H1 (cell line): ENCODE measurements around the gene NEDD9. TPM values are rescaled to one million over a fixed set of nuclear protein-coding genes. Genes with fewer than 3 reads are reported as not detected.

Experiments used
- BCL11A ChIP-seq, 2 experiments: IDR thresholded peaks; one replicate each; pipeline ENCODE4 v1.6.1; 2011; ENCODE audit warnings: low read depth in 2 of 2, low read length in 2 of 2, mild to moderate bottlenecking in 2 of 2
- JUN ChIP-seq: IDR thresholded peaks from 2 replicates; pipeline ENCODE4 v1.6.1; 2011; ENCODE audit warnings: low read depth, mild to moderate bottlenecking, improper control_type of control experiment, low read length
- PHF8 ChIP-seq: fragments of 200-600 bp; sonication (generic); conservative IDR thresholded peaks from 2 replicates; pipeline ENCODE4 v1.7.1; 2012; ENCODE audit warnings: low read depth, mild to moderate bottlenecking, inconsistent platforms, low read length, moderate library complexity
- POU5F1 ChIP-seq: IDR thresholded peaks from 2 replicates; pipeline ENCODE4 v1.6.1; 2011; ENCODE audit warnings: low read depth, mild to moderate bottlenecking, low read length, moderate library complexity
- RFX5 ChIP-seq: IDR thresholded peaks from 2 replicates; pipeline ENCODE4 v1.6.1; 2011; ENCODE audit warnings: low read depth, low read length, improper control_type of control experiment, borderline replicate concordance
- RNF2 ChIP-seq: fragments of 200-900, 300-1000 bp; sonication (generic); IDR thresholded peaks from 2 replicates; pipeline ENCODE4 v1.7.1; 2016; ENCODE audit warnings: borderline replicate concordance, low read depth, mild to moderate bottlenecking, antibody characterized with exemption, low read length; ENCODE audit not compliant: poor library complexity, severe bottlenecking; ENCODE audit errors: missing control alignments
- SP4 ChIP-seq: IDR thresholded peaks from 2 replicates; pipeline ENCODE4 v1.6.1; 2012; ENCODE audit warnings: low read length, inconsistent platforms
- SUZ12 ChIP-seq: fragments of 200-600 bp; sonication (generic); IDR thresholded peaks from 2 replicates; pipeline ENCODE4 v1.6.1; 2012; ENCODE audit warnings: mild to moderate bottlenecking, inconsistent platforms, low read length, moderate library complexity, mixed read lengths
- TAF7 ChIP-seq: optimal IDR thresholded peaks from 2 replicates; pipeline ENCODE3; 2011; ENCODE audit warnings: low read depth, mild to moderate bottlenecking, inconsistent platforms, low read length, moderate library complexity, borderline replicate concordance
- TEAD4 ChIP-seq: IDR thresholded peaks from 2 replicates; pipeline ENCODE4 v1.6.1; 2012; ENCODE audit warnings: low read depth, low read length, inconsistent platforms, mixed read lengths
- ZNF274 ChIP-seq: IDR thresholded peaks from 2 replicates; pipeline ENCODE4 v1.7.0; 2012; ENCODE audit warnings: low read length, borderline replicate concordance; ENCODE audit errors: extremely low read depth
- polyA plus RNA-seq, 7 experiments: library from polyadenylated mRNA; depleted of rRNA in 3 of 7; stranded (reverse) in 5 of 7; unstranded in 2 of 7; fragments of >200 nt in 5 of 7; fragments of 200-250 nt in 2 of 7; gene quantifications; 1 replicate in 5 of 7; 2 replicates in 1 of 7; 4 replicates in 1 of 7; pipeline versions ENCODE4 v1.2.1 to v1.2.3, GENCODE V29; 2011 to 2013; ENCODE audit warnings: missing spikeins in 2 of 7, mixed read lengths in 2 of 7
- total RNA-seq: library from RNA; stranded (reverse); fragmentation: NEBNext Ultra II Directional; extraction: Animal tissue kit (Norgen Biotek cat#: 25700); gene quantifications from 2 replicates; pipeline ENCODE4 v1.2.1, GENCODE V29; 2021
- TF ChIP-seq, protein P1 (sequence below): fragments of 300-600 bp; sonication (generic); IDR thresholded peaks from 2 replicates; pipeline ENCODE4 v1.7.1; 2012; ENCODE audit warnings: low read length, moderate library complexity, mild to moderate bottlenecking, inconsistent platforms; ENCODE audit not compliant: insufficient replicate concordance

NEDD9 gene
- total and polyA plus RNA-seq, 2 of the 8 experiments (the other 6 are each of a cell fraction or from before 2014, with no cell fraction given), result 3.6 to 12.0 TPM

DNA sequence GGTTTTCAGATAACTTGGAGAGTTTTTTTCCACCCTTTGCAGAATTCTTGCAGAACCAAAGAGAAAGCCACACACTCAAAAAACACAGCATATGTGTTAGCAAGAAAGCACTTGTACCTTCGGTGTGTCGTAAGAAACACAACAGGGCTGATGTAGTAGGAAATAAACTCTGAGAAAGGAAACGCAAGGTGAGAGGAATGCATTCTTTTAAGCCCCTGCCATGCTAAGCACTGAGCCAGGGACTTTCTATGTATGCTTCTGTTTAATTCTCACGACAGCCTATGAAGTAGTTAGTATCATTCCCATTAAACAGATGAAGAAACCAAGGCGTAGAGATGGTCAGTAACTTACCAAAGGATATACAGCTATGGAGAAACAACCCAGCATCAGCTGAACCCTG is 23.1 kb downstream of the NEDD9 start (continued):
- TF ChIP-seq, protein P1, sequence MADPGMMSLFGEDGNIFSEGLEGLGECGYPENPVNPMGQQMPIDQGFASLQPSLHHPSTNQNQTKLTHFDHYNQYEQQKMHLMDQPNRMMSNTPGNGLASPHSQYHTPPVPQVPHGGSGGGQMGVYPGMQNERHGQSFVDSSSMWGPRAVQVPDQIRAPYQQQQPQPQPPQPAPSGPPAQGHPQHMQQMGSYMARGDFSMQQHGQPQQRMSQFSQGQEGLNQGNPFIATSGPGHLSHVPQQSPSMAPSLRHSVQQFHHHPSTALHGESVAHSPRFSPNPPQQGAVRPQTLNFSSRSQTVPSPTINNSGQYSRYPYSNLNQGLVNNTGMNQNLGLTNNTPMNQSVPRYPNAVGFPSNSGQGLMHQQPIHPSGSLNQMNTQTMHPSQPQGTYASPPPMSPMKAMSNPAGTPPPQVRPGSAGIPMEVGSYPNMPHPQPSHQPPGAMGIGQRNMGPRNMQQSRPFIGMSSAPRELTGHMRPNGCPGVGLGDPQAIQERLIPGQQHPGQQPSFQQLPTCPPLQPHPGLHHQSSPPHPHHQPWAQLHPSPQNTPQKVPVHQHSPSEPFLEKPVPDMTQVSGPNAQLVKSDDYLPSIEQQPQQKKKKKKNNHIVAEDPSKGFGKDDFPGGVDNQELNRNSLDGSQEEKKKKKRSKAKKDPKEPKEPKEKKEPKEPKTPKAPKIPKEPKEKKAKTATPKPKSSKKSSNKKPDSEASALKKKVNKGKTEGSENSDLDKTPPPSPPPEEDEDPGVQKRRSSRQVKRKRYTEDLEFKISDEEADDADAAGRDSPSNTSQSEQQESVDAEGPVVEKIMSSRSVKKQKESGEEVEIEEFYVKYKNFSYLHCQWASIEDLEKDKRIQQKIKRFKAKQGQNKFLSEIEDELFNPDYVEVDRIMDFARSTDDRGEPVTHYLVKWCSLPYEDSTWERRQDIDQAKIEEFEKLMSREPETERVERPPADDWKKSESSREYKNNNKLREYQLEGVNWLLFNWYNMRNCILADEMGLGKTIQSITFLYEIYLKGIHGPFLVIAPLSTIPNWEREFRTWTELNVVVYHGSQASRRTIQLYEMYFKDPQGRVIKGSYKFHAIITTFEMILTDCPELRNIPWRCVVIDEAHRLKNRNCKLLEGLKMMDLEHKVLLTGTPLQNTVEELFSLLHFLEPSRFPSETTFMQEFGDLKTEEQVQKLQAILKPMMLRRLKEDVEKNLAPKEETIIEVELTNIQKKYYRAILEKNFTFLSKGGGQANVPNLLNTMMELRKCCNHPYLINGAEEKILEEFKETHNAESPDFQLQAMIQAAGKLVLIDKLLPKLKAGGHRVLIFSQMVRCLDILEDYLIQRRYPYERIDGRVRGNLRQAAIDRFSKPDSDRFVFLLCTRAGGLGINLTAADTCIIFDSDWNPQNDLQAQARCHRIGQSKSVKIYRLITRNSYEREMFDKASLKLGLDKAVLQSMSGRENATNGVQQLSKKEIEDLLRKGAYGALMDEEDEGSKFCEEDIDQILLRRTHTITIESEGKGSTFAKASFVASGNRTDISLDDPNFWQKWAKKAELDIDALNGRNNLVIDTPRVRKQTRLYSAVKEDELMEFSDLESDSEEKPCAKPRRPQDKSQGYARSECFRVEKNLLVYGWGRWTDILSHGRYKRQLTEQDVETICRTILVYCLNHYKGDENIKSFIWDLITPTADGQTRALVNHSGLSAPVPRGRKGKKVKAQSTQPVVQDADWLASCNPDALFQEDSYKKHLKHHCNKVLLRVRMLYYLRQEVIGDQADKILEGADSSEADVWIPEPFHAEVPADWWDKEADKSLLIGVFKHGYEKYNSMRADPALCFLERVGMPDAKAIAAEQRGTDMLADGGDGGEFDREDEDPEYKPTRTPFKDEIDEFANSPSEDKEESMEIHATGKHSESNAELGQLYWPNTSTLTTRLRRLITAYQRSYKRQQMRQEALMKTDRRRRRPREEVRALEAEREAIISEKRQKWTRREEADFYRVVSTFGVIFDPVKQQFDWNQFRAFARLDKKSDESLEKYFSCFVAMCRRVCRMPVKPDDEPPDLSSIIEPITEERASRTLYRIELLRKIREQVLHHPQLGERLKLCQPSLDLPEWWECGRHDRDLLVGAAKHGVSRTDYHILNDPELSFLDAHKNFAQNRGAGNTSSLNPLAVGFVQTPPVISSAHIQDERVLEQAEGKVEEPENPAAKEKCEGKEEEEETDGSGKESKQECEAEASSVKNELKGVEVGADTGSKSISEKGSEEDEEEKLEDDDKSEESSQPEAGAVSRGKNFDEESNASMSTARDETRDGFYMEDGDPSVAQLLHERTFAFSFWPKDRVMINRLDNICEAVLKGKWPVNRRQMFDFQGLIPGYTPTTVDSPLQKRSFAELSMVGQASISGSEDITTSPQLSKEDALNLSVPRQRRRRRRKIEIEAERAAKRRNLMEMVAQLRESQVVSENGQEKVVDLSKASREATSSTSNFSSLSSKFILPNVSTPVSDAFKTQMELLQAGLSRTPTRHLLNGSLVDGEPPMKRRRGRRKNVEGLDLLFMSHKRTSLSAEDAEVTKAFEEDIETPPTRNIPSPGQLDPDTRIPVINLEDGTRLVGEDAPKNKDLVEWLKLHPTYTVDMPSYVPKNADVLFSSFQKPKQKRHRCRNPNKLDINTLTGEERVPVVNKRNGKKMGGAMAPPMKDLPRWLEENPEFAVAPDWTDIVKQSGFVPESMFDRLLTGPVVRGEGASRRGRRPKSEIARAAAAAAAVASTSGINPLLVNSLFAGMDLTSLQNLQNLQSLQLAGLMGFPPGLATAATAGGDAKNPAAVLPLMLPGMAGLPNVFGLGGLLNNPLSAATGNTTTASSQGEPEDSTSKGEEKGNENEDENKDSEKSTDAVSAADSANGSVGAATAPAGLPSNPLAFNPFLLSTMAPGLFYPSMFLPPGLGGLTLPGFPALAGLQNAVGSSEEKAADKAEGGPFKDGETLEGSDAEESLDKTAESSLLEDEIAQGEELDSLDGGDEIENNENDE, result no peak
- TF ChIP-seq SUZ12 (no peak), ZNF274 (no peak), TEAD4 (no peak), PHF8 (no peak), POU5F1 (no peak), TAF7 (no peak), RFX5 (no peak), BCL11A (IDR thresholded peaks at IDR 0.05; ENCODE audit: low read depth in 2 of 2, low read length in 2 of 2) (no peak), JUN (no peak), RNF2 (no peak), SP4 (no peak)
